AG04449 (cell line): ENCODE data around the gene PTGR1.

ENCODE experiments used
- CTCF ChIA-PET: fragments of 350-600 bp; formaldehyde crosslinking; extraction: SDS; loops from one replicate; lab custom pipeline; 2021; ENCODE audit warnings: antibody characterized with exemption; lab: Yijun Ruan, JAX
- POLR2A ChIA-PET: fragments of 400-600, 350-600 bp; formaldehyde crosslinking; extraction: SDS; loops from one replicate; lab custom pipeline; 2020; ENCODE audit warnings: antibody characterized with exemption, inconsistent platforms; lab: Yijun Ruan, JAX
- DNase-seq: peaks from one replicate; pipeline ENCODE4 v3.0.0-alpha.2; 2010; ENCODE audit warnings: low read depth, low spot score
- H3K4me3 ChIP-seq: 2 replicates; pipeline ENCODE4 v1.5.1; 2011; ENCODE audit warnings: low read depth, mild to moderate bottlenecking, control low read depth, low read length
- TF ChIP-seq, protein P1 (sequence below): IDR thresholded peaks from one replicate; pipeline ENCODE4 v1.5.1; 2011; ENCODE audit warnings: mild to moderate bottlenecking, moderate library complexity, low read length, control low read depth, inconsistent platforms; ENCODE audit not compliant: insufficient read depth; ENCODE audit errors: missing control alignments

Gene PTGR1

DNA sequence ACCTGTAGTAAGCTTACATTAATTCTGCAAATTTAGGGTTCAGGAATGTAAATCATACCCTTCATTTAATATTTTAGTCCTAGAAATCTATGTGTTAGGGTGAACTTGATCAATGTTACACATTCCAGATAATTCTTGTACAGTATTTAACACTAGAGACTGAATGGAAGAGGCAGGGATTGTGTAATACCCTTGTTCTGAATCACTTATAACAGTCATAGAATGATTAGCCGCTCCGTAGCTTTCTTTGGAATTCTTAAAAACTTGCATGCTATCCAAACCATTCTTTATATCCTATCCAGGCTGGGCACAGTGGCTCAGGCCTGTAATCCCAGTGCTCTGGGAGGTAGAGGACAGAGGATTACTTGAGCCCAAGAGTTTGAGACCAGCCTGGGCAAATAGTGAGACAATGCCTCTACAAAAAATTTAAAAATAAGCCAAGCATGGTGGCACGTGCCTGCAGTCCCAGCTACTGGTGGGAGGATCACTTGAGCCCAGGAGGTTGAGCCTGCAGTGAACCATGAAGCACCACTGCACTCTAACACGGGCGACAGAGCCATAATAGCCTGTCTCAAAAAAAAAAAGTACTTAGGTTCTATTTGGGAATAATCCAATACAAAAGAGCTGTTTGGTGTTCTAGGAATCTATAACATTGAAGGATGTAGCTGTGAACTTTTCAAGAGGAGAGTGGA lies 66.2 kb downstream of the PTGR1 start:
- DNase-seq = no peak
- ChIA-PET POLR2A (no interaction called here), CTCF (interaction anchor here (1.0 to 1.1 kb wide), 2 partner anchors 9 to 62 kb away, joined by 3 read pairs; no protein-coding TSS in a partner anchor)
- TF ChIP-seq, protein P1, sequence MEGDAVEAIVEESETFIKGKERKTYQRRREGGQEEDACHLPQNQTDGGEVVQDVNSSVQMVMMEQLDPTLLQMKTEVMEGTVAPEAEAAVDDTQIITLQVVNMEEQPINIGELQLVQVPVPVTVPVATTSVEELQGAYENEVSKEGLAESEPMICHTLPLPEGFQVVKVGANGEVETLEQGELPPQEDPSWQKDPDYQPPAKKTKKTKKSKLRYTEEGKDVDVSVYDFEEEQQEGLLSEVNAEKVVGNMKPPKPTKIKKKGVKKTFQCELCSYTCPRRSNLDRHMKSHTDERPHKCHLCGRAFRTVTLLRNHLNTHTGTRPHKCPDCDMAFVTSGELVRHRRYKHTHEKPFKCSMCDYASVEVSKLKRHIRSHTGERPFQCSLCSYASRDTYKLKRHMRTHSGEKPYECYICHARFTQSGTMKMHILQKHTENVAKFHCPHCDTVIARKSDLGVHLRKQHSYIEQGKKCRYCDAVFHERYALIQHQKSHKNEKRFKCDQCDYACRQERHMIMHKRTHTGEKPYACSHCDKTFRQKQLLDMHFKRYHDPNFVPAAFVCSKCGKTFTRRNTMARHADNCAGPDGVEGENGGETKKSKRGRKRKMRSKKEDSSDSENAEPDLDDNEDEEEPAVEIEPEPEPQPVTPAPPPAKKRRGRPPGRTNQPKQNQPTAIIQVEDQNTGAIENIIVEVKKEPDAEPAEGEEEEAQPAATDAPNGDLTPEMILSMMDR = no peak
- H3K4me3 ChIP-seq = no peak overlapping the region

DNA sequence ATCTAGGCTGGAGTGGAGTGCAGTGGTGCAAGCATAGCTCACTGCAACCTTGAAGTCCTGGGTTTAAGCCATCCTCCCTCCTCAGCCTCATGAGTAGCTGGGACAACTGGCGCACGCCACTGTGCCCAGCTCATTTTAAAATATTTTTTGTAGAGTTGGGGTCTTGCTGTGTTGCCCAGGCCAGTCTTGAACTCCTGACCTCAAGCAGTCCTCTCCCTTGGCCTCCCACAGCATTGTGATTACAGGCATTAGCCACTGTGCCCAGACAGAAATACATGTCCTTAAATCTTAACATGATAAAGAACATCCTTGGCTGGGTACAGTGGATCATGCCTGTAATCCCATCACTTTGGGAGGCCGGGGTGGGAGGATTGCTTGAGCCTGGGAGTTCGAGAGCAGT lies 67.7 kb downstream of the PTGR1 start:
- ChIA-PET POLR2A (interaction anchor here (0.6 kb wide), 1 partner anchor 100 kb away, joined by 3 read pairs; no protein-coding TSS in a partner anchor), CTCF (no interaction called here)
- no peak overlapping the region for H3K4me3 ChIP-seq
- no peak for DNase-seq
- TF ChIP-seq, protein P1 = no peak

DNA sequence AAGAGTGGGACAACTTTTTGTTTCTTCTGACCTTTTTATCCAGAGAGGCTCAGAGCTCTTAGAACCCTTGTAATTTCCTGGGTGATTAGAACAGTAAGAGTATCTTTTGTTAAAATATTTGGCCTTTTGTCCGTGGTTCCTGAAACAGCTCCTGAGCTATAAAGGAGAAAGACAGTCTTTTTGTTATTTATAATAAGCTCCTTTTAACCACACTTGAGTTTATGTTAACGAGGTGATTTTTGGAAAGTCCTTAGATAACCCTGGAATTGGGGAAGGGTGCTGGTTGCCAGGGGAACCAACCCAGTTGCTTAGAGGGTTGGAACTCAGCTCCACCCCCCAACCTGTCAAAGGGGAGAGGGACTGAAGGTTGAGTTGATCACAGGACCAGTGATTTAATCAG lies 69.7 kb downstream of the PTGR1 start:
- ChIA-PET CTCF (interaction anchor here (0.6 kb wide), 1 partner anchor 564 kb away, joined by 3 read pairs; no protein-coding TSS in a partner anchor), POLR2A (no interaction called here)

DNA sequence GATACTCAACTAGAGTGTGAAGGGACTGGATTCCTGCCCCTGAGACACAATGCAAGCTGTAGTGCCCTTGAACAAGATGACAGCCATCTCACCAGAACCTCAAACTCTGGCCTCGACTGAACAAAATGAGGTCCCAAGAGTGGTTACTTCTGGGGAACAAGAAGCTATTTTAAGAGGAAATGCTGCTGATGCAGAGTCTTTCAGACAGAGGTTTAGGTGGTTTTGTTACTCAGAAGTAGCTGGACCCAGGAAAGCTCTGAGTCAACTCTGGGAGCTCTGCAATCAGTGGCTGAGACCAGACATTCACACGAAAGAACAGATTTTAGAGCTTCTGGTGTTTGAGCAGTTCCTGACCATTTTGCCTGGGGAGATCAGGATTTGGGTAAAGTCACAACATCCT lies 72.1 kb downstream of the PTGR1 start:
- TF ChIP-seq, protein P1 = no peak
- DNase-seq = no peak
- CTCF ChIA-PET = no interaction called here
- POLR2A ChIA-PET = interaction anchor here (0.6 kb wide), 1 partner anchor 9 kb away, joined by 3 read pairs; no protein-coding TSS in a partner anchor
- H3K4me3 ChIP-seq = no peak overlapping the region

More for the DNA sequence above, 69.7 kb downstream of the PTGR1 start:
- no peak for DNase-seq
- H3K4me3 ChIP-seq = no peak overlapping the region
- TF ChIP-seq, protein P1 = no peak

DNA sequence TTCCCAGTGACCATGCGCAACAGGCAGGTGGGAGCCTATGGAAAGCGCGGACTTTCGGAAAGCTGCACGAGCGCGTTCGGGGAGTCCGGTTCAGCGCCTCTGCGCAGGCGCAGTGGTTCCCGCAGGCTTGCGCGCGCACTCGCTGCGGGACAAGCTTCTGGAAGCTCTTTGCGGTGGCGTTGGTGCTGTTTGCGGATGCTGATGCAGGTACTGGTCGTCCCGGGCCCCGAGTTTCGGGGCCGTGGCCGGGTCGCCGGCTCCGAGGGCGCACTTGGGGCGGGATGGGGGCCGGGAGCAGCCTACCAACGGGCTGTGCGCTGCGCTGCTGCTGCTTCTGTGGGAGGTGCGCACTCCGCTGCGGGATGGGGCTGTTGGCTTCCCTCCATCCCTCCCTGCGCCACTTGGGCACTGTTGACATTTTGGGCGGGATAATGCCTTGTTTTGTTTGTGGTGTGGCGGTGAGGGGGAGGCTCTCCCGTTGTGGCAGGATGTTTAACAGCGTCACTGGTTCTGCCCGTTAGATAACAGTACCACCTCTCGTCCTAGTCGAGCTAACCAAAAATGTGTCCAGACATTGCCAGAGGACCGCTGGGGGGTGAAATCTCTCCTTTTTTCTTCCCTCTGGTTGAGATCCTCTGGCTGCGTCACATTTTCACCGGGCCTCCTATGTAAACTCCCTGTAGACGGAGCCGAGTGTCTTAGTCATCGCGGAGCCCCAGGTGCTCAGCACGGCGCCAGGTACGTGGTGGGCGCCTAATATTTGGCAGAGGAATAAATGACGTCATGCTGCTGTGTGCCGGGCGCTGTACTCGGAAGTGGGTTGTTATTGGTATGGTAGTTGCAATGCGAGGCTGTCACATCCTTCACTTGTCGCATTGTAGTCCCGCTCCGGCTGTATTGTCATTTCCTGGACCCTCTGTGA lies 74.1 kb downstream of the PTGR1 start, which contains the start of gene ZNF483:
Gene ZNF483, plus strand, starts transcription at position 124 of the 922 bp plus-strand sequence. CDS start 2,217 bp downstream, outside the sequence.
- DNase-seq = no peak
- CTCF ChIA-PET = no interaction called here
- H3K4me3 ChIP-seq = peak within 1 kb of the TSS; percentile 79
- POLR2A ChIA-PET = no interaction called here
- TF ChIP-seq, protein P1 = no peak

DNA sequence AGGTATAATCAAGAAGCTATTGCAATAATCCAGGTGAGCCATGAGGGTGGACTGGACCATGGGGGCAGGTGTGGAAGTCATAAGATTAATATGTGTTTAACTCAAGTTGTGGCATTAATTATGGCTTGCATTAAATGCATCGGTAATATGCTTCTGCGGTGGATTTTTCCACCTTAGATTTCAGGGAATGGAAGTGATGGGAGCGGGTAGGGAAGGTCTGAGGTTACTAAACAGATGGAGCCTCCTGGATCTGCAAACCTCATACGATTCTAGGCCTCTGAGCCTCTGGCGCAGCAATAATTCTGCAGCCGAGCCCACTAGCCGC lies 74.8 kb downstream of the PTGR1 start:
- DNase-seq = no peak
- TF ChIP-seq, protein P1 = no peak
- POLR2A ChIA-PET = no interaction called here
- peak overlapping the region; percentile 79 for H3K4me3 ChIP-seq
- CTCF ChIA-PET = no interaction called here
